ENCODE results near the gene CSRNP3. TPM values are rescaled to one million over a fixed set of nuclear protein-coding genes. Genes with fewer than 3 reads are reported as not detected.

The CSRNP3 gene
- total RNA-seq, 4 donors from 2014 or later, result 0.37 to 11.1 (median 3.2) TPM

GRCh38 chr2:165474619-165475276 lies 5.2 kb downstream of the CSRNP3 start:
- 63 to 83% methylated on average over 3 of the region's 3 CpGs for WGBS, 2 donors (ENCODE audit: low coverage in 1 of 2)
- H3K36me3 ChIP-seq, result no peaks in the 10 kb centered on the region
- intact Hi-C loops (cut with DNase I; ENCODE audit: low total_unique reads), result no loop called here
- H3K27me3 ChIP-seq, result no peaks in the 10 kb centered on the region
- in situ Hi-C loops (cut with MboI; ENCODE audit: low pct_ligation_motif_present in 1 of 4, low pct_unique_long_range_greater_than_20kb in 1 of 4, low sequenced_read_pairs in 3 of 4), result no loop called here
- H3K4me1 ChIP-seq, result peaks cover 0 to 20% (median 0%) of the 10 kb centered on the region in 4 donors
- no peak overlapping the region for H3K4me3 ChIP-seq
- no peak for TF ChIP-seq CTCF (IDR thresholded peaks at IDR 0.05)
- DNase-seq, result no peak
- H3K27ac ChIP-seq, result no peak overlapping the region
- no peaks in the 10 kb centered on the region for H3K9me3 ChIP-seq

- no peak overlapping the region for H3K27ac ChIP-seq
- H3K36me3 ChIP-seq, result no peaks in the 10 kb centered on the region
- 87 to 96% methylated on average over 5 to 6 of the region's 6 CpGs for whole genome bisulfite sequencing, 2 donors (ENCODE audit: low coverage in 1 of 2)
- intact Hi-C loops (cut with DNase I; ENCODE audit: low total_unique reads) (no loop called here), in situ Hi-C loops (cut with MboI; ENCODE audit: low pct_ligation_motif_present in 1 of 4, low pct_unique_long_range_greater_than_20kb in 1 of 4, low sequenced_read_pairs in 3 of 4) (no loop called here)
- TF ChIP-seq CTCF (IDR thresholded peaks at IDR 0.05), result no peak
- no peak for TF ChIP-seq POLR2A (IDR thresholded peaks at IDR 0.05)
- no peak for TF ChIP-seq EP300 (IDR thresholded peaks at IDR 0.05; ENCODE audit: low read depth)
- no peak for TF ChIP-seq POLR2AphosphoS5 (IDR thresholded peaks at IDR 0.05)
- no peak for DNase-seq
- no peak overlapping the region for H3K4me3 ChIP-seq
- H3K4me1 ChIP-seq, result peaks cover 0 to 13% (median 0%) of the 10 kb centered on the region in 4 donors
- H3K9me3 ChIP-seq, result no peaks in the 10 kb centered on the region
- no peaks in the 10 kb centered on the region for H3K27me3 ChIP-seq
Observed at GRCh38 chr2:165475277-165476004, 5.9 kb downstream of the CSRNP3 start.

- Histone ChIP-seq H3K36me3 (no peaks in the 10 kb centered on the region), H3K4me1 (no peaks in the 10 kb centered on the region), H3K27me3 (no peaks in the 10 kb centered on the region), H3K27ac (no peak overlapping the region), H3K4me3 (no peak overlapping the region), H3K9me3 (no peaks in the 10 kb centered on the region)
- no peak for DNase-seq
- intact Hi-C loops (cut with DNase I; ENCODE audit: low total_unique reads) (no loop called here), in situ Hi-C loops (cut with MboI; ENCODE audit: low pct_ligation_motif_present in 1 of 4, low pct_unique_long_range_greater_than_20kb in 1 of 4, low sequenced_read_pairs in 3 of 4) (no loop called here)
- 77 to 100% methylated on average over 2 to 4 of the region's 4 CpGs for WGBS, 2 donors (ENCODE audit: low coverage in 1 of 2)
- TF ChIP-seq EP300 (IDR thresholded peaks at IDR 0.05; ENCODE audit: low read depth), result no peak
- no peak for TF ChIP-seq POLR2A (IDR thresholded peaks at IDR 0.05)
- no peak for TF ChIP-seq CTCF (IDR thresholded peaks at IDR 0.05)
- no peak for TF ChIP-seq POLR2AphosphoS5 (IDR thresholded peaks at IDR 0.05)
Observed at GRCh38 chr2:165479856-165480255, 10.4 kb downstream of the CSRNP3 start.

GRCh38 chr2:165494573-165494972 lies 25.1 kb downstream of the CSRNP3 start:
- TF ChIP-seq POLR2AphosphoS5 (IDR thresholded peaks at IDR 0.05) (no peak), EP300 (IDR thresholded peaks at IDR 0.05; ENCODE audit: low read depth) (no peak), CTCF (IDR thresholded peaks at IDR 0.05) (no peak), POLR2A (IDR thresholded peaks at IDR 0.05) (no peak)
- Histone ChIP-seq H3K4me3 (no peak overlapping the region), H3K36me3 (no peaks in the 10 kb centered on the region), H3K9me3 (no peaks in the 10 kb centered on the region), H3K27ac (no peak overlapping the region), H3K4me1 (no peaks in the 10 kb centered on the region), H3K27me3 (no peaks in the 10 kb centered on the region)
- no peak for DNase-seq
- WGBS, 2 donors (ENCODE audit: low coverage in 1 of 2), result 75 to 78% methylated on average over 4 of the region's 4 CpGs
- in situ Hi-C loops (cut with MboI; ENCODE audit: low pct_ligation_motif_present in 1 of 4, low pct_unique_long_range_greater_than_20kb in 1 of 4, low sequenced_read_pairs in 3 of 4), result no loop called here
- intact Hi-C loops (cut with DNase I; ENCODE audit: low total_unique reads), result no loop called here
